ENCODE measurements around the gene GRIN2A. TPM values are rescaled to one million over a fixed set of nuclear protein-coding genes. Genes with fewer than 3 reads are reported as not detected.

Gene GRIN2A
- total and polyA plus RNA-seq, 4 donors, result 0.13 to 3.3 (median 1.1) TPM

DNA sequence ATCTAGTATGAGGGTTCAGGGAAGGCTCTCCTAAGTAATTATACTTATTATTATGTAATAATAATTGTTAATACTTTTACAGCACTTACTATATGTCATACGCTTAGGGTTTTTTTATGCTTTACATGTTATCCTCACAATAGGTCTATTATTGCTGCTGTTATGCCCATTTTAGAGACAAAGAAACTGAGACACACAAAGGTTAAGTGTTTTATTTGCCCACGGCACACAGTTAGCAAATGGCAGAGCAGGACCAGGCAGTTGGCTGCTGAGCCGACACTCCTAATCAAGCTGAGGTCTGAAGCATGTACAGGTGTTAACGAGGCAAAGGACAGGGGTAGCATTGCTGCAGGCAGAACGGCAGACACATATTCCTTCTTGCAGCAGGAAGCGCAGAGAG, 443.5 kb downstream of the GRIN2A start:
- ATAC-seq (ENCODE audit: low FRiP score) (no peak), DNase-seq (no peak)
- Histone ChIP-seq H3K36me3 (ENCODE audit: control insufficient read depth in 1 of 2, insufficient read depth in 2 of 2, low read length in 1 of 2) (no peaks in the 10 kb centered on the region), H3K27ac (ENCODE audit: low read depth in 1 of 2, low read length in 2 of 2) (no peak overlapping the region), H3K4me1 (ENCODE audit: control insufficient read depth in 1 of 2, insufficient read depth in 2 of 2, low read length in 2 of 2) (no peaks in the 10 kb centered on the region), H3K9me3 (ENCODE audit: control insufficient read depth, low read length) (no peaks in the 10 kb centered on the region), H3K4me3 (ENCODE audit: low read length in 2 of 2) (no peak overlapping the region), H3K27me3 (ENCODE audit: control insufficient read depth in 1 of 2, insufficient read depth in 2 of 2, low read length in 1 of 2) (no peaks in the 10 kb centered on the region)
- intact Hi-C loops (cut with DNase I), result no loop called here
- WGBS, 2 donors, result 87 to 88% methylated on average over 6 of the region's 6 CpGs

GRCh38 chr16:9736547-9736946, 445.7 kb downstream of the GRIN2A start:
- Histone ChIP-seq H3K27me3 (ENCODE audit: control insufficient read depth in 1 of 2, insufficient read depth in 2 of 2, low read length in 1 of 2) (no peaks in the 10 kb centered on the region), H3K36me3 (ENCODE audit: control insufficient read depth in 1 of 2, insufficient read depth in 2 of 2, low read length in 1 of 2) (no peaks in the 10 kb centered on the region), H3K9me3 (ENCODE audit: control insufficient read depth, low read length) (no peaks in the 10 kb centered on the region), H3K27ac (ENCODE audit: low read depth in 1 of 2, low read length in 2 of 2) (no peak overlapping the region), H3K4me3 (ENCODE audit: low read length in 2 of 2) (no peak overlapping the region), H3K4me1 (ENCODE audit: control insufficient read depth in 1 of 2, insufficient read depth in 2 of 2, low read length in 2 of 2) (no peaks in the 10 kb centered on the region)
- intact Hi-C loops (cut with DNase I), result no loop called here
- DNase-seq (no peak), ATAC-seq (ENCODE audit: low FRiP score) (no peak)
- WGBS, 2 donors, result 79 to 82% methylated on average over 5 of the region's 5 CpGs

- intact Hi-C loops (cut with DNase I), result no loop called here
- H3K27ac ChIP-seq (ENCODE audit: low read depth in 1 of 2, low read length in 2 of 2), result no peak overlapping the region
- H3K27me3 ChIP-seq (ENCODE audit: control insufficient read depth in 1 of 2, insufficient read depth in 2 of 2, low read length in 1 of 2), result no peaks in the 10 kb centered on the region
- DNase-seq, result no peak
- no peaks in the 10 kb centered on the region for H3K36me3 ChIP-seq (ENCODE audit: control insufficient read depth in 1 of 2, insufficient read depth in 2 of 2, low read length in 1 of 2)
- no peaks in the 10 kb centered on the region for H3K9me3 ChIP-seq (ENCODE audit: control insufficient read depth, low read length)
- ATAC-seq (ENCODE audit: low FRiP score), result no peak
- no peaks in the 10 kb centered on the region for H3K4me1 ChIP-seq (ENCODE audit: control insufficient read depth in 1 of 2, insufficient read depth in 2 of 2, low read length in 2 of 2)
- no peak overlapping the region for H3K4me3 ChIP-seq (ENCODE audit: low read length in 2 of 2)
These were observed 459.1 kb downstream of the GRIN2A start for GRCh38 chr16:9723136-9723535.

DNA sequence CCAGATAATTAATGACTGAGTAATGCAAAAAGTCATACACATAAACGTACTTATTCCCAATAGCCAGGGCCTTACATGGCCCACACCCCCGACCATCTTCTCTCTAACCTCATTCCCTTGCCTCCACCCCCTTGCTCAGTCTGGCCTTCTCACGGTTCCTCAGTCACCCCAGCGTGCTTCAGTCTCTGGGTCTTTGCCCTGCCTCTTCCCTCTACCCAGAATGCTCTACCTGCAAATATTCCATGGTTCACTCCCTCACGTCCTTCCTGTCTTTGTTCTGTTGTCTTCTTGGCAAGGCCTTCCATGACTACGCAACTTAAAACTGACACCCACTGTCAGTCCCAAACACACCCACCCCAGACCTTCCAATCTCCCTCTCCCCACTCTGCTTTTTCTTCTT, 468.3 kb downstream of the GRIN2A start:
- 79% methylated on average over 6 of the region's 6 CpGs for WGBS, 2 donors
- no peak for ATAC-seq (ENCODE audit: low FRiP score)

DNA sequence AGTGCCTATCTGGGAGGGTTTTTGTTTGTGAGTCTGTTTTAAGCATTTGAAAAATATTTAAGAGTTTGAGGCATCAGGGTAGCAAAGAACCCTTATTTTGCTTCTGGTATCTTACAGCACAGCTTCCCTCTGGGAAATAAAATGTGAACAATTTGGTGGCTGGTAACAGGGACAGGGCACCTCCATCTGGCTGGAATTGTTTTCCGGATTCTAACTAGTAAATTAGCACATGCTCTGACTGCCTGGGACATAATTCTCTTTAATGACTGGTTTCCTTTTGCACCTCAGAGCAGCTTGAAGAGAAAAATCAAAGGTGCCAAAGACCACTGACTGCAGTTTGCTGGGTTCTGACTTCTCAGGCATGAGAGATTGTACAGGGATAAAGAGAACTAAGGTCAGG, 469.1 kb downstream of the GRIN2A start:
- ATAC-seq (ENCODE audit: low FRiP score) (no peak), DNase-seq (no peak)
- H3K27ac ChIP-seq (ENCODE audit: low read depth in 1 of 2, low read length in 2 of 2), result no peak overlapping the region
- no peaks in the 10 kb centered on the region for H3K4me1 ChIP-seq (ENCODE audit: control insufficient read depth in 1 of 2, insufficient read depth in 2 of 2, low read length in 2 of 2)
- H3K4me3 ChIP-seq (ENCODE audit: low read length in 2 of 2), result no peak overlapping the region
- intact Hi-C loops (cut with DNase I), result no loop called here
- WGBS, 2 donors, result 15 to 41% methylated on average over 1 of the region's 1 CpG
- H3K36me3 ChIP-seq (ENCODE audit: control insufficient read depth in 1 of 2, insufficient read depth in 2 of 2, low read length in 1 of 2), result no peaks in the 10 kb centered on the region
- H3K9me3 ChIP-seq (ENCODE audit: control insufficient read depth, low read length), result peaks cover 2% of the 10 kb centered on the region
- no peaks in the 10 kb centered on the region for H3K27me3 ChIP-seq (ENCODE audit: control insufficient read depth in 1 of 2, insufficient read depth in 2 of 2, low read length in 1 of 2)

More for the DNA sequence above, 468.3 kb downstream of the GRIN2A start:
- H3K9me3 ChIP-seq (ENCODE audit: control insufficient read depth, low read length), result peaks cover 2% of the 10 kb centered on the region
- DNase-seq, result no peak
- no peak overlapping the region for H3K4me3 ChIP-seq (ENCODE audit: low read length in 2 of 2)
- no peaks in the 10 kb centered on the region for H3K27me3 ChIP-seq (ENCODE audit: control insufficient read depth in 1 of 2, insufficient read depth in 2 of 2, low read length in 1 of 2)
- H3K27ac ChIP-seq (ENCODE audit: low read depth in 1 of 2, low read length in 2 of 2), result no peak overlapping the region
- H3K4me1 ChIP-seq (ENCODE audit: control insufficient read depth in 1 of 2, insufficient read depth in 2 of 2, low read length in 2 of 2), result no peaks in the 10 kb centered on the region
- no peaks in the 10 kb centered on the region for H3K36me3 ChIP-seq (ENCODE audit: control insufficient read depth in 1 of 2, insufficient read depth in 2 of 2, low read length in 1 of 2)
- intact Hi-C loops (cut with DNase I), result no loop called here

- no peak for DNase-seq
- no peak overlapping the region for H3K4me3 ChIP-seq (ENCODE audit: low read length in 2 of 2)
- H3K4me1 ChIP-seq (ENCODE audit: control insufficient read depth in 1 of 2, insufficient read depth in 2 of 2, low read length in 2 of 2), result no peaks in the 10 kb centered on the region
- H3K27me3 ChIP-seq (ENCODE audit: control insufficient read depth in 1 of 2, insufficient read depth in 2 of 2, low read length in 1 of 2), result peaks cover 0 to 2% of the 10 kb centered on the region in 2 donors
- no peak for ATAC-seq (ENCODE audit: low FRiP score)
- H3K27ac ChIP-seq (ENCODE audit: low read depth in 1 of 2, low read length in 2 of 2), result no peak overlapping the region
- no peaks in the 10 kb centered on the region for H3K36me3 ChIP-seq (ENCODE audit: control insufficient read depth in 1 of 2, insufficient read depth in 2 of 2, low read length in 1 of 2)
- 47 to 65% methylated on average over 5 of the region's 5 CpGs for WGBS, 2 donors
- intact Hi-C loops (cut with DNase I), result no loop called here
- H3K9me3 ChIP-seq (ENCODE audit: control insufficient read depth, low read length), result no peaks in the 10 kb centered on the region
These were observed 473.1 kb downstream of the GRIN2A start for GRCh38 chr16:9708972-9709620.

- peaks cover 0 to 2% of the 10 kb centered on the region in 2 donors for H3K27me3 ChIP-seq (ENCODE audit: control insufficient read depth in 1 of 2, insufficient read depth in 2 of 2, low read length in 1 of 2)
- intact Hi-C loops (cut with DNase I), result no loop called here
These were observed 475.9 kb downstream of the GRIN2A start for GRCh38 chr16:9706217-9706836.

DNA sequence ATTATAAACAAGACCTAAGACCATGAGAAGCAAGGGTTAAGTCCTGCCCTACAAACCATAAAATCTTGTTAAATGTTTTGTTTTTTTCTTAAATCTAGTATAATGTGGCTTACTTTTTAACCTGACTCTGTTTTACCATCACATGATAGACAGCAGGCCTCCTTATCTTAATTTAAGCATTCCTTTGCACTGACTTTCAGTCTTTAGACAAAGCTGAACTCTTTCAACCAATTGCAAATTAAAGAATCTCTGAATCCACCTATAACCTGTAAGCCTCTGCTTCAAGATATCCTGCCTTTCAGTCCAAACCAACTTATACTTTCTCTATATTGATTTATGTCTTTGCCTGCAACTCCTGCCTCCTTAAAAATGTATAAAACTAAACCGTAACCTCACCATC, 478.5 kb downstream of the GRIN2A start:
- Histone ChIP-seq H3K4me1 (ENCODE audit: control insufficient read depth in 1 of 2, insufficient read depth in 2 of 2, low read length in 2 of 2) (no peaks in the 10 kb centered on the region), H3K27me3 (ENCODE audit: control insufficient read depth in 1 of 2, insufficient read depth in 2 of 2, low read length in 1 of 2) (peaks cover 0 to 2% of the 10 kb centered on the region in 2 donors), H3K36me3 (ENCODE audit: control insufficient read depth in 1 of 2, insufficient read depth in 2 of 2, low read length in 1 of 2) (no peaks in the 10 kb centered on the region), H3K4me3 (ENCODE audit: low read length in 2 of 2) (no peak overlapping the region), H3K27ac (ENCODE audit: low read depth in 1 of 2, low read length in 2 of 2) (no peak overlapping the region), H3K9me3 (ENCODE audit: control insufficient read depth, low read length) (peaks cover 1% of the 10 kb centered on the region)
- no peak for ATAC-seq (ENCODE audit: low FRiP score)
- DNase-seq, result no peak
- intact Hi-C loops (cut with DNase I), result no loop called here
- 69 to 83% methylated on average over 1 of the region's 1 CpG for WGBS, 2 donors

More at GRCh38 chr16:9706217-9706836, 475.9 kb downstream of the GRIN2A start:
- Histone ChIP-seq H3K27ac (ENCODE audit: low read depth in 1 of 2, low read length in 2 of 2) (no peak overlapping the region), H3K4me3 (ENCODE audit: low read length in 2 of 2) (no peak overlapping the region), H3K36me3 (ENCODE audit: control insufficient read depth in 1 of 2, insufficient read depth in 2 of 2, low read length in 1 of 2) (no peaks in the 10 kb centered on the region), H3K9me3 (ENCODE audit: control insufficient read depth, low read length) (peaks cover 1% of the 10 kb centered on the region), H3K4me1 (ENCODE audit: control insufficient read depth in 1 of 2, insufficient read depth in 2 of 2, low read length in 2 of 2) (no peaks in the 10 kb centered on the region)
- ATAC-seq (ENCODE audit: low FRiP score) (no peak), DNase-seq (no peak)
- WGBS, 2 donors, result 72 to 73% methylated on average over 6 of the region's 6 CpGs

Measured in aorta (tissue), 5 donors.